Prostate gland (tissue), 2 donors: Measurements from ENCODE around the gene NCOA4. TPM values are rescaled to one million over a fixed set of nuclear protein-coding genes. Genes with fewer than 3 reads are reported as not detected.
A peak's percentile ranks its signal among the peaks of the same experiment; 100 is the strongest.

Experiments
- DNase-seq: peaks from one replicate; pipeline ENCODE4 v3.0.0-alpha.2; 2019; ENCODE audit warnings: low spot score
- H3K27ac ChIP-seq, 2 donors: fragments of 200-600 bp; sonication (generic); 2 replicates each; pipeline ENCODE4 v1.5.1; 2017 to 2019
- H3K27me3 ChIP-seq: fragments of 200-600 bp; sonication (generic); replicated peaks from 2 replicates; pipeline ENCODE4 v1.5.1; 2019; ENCODE audit not compliant: insufficient read depth
- H3K36me3 ChIP-seq, 2 donors: fragments of 200-600 bp; sonication (generic); 1 replicate in 1 of 2; 2 replicates in 1 of 2; pipeline versions ENCODE4 v1.5.1 to v1.8.1; 2017 to 2019
- H3K4me1 ChIP-seq: fragments of 200-600 bp; sonication (generic); replicated peaks from 2 replicates; pipeline ENCODE4 v1.5.1; 2019
- H3K4me3 ChIP-seq, 2 donors: fragments of 200-600 bp; sonication (generic); 2 replicates each; pipeline ENCODE4 v1.5.1; 2017 to 2019
- H3K9me3 ChIP-seq: fragments of 200-600 bp; sonication (generic); 2 replicates; pipeline ENCODE4 v1.5.1; 2017
- CTCF ChIP-seq, 4 experiments: fragments of 200-600 bp in 2 of 4; fragments of 450-650 bp in 2 of 4; sonication (generic) in 2 of 4; IDR thresholded peaks; 1 replicate in 3 of 4; 2 replicates in 1 of 4; pipeline ENCODE4 v1.5.1; 2016 to 2019; ENCODE audit warnings: antibody characterized with exemption in 4 of 4, mild to moderate bottlenecking in 2 of 4, moderate library complexity in 2 of 4
- POLR2A ChIP-seq: fragments of 450-650 bp; IDR thresholded peaks from one replicate; pipeline ENCODE4 v1.6.1; 2016; ENCODE audit warnings: antibody characterized with exemption, mild to moderate bottlenecking
- POLR2AphosphoS5 ChIP-seq: sonication (generic); formaldehyde crosslinking; IDR thresholded peaks from one replicate; pipeline ENCODE4 v1.6.1; 2017; ENCODE audit warnings: antibody characterized with exemption
- WGBS: methylation state at CpG from one replicate; pipeline ENCODE4 v1.1.5; 2018; 5-methylcytosine and 5-hydroxymethylcytosine counted together
- intact Hi-C: fragments of 100-400 bp; cut with DNase I; formaldehyde crosslinking; loops from one replicate; pipeline ENCODE4 v1.14.2; 2022
- total RNA-seq, 2 donors: library from RNA; depleted of rRNA; stranded (reverse); fragments of >200 nt; gene quantifications; one replicate each; pipeline ENCODE4 v1.1.0, GENCODE V29; 2016

The NCOA4 gene
- total RNA-seq, 2 donors from 2014 or later, result 131 to 434 TPM

GRCh38 chr10:46075869-46076268 lies 45.4 kb upstream of the NCOA4 start:
- 51% methylated on average over 3 of the region's 3 CpGs for WGBS
- intact Hi-C loops, result no loop called here
- H3K9me3 ChIP-seq, result no peaks in the 10 kb centered on the region
- H3K4me1 ChIP-seq, result no peaks in the 10 kb centered on the region
- peak overlapping the region; percentile 73 to 83 for H3K27ac ChIP-seq
- TF ChIP-seq POLR2AphosphoS5, result peak; percentile 76
- TF ChIP-seq CTCF (IDR thresholded peaks at IDR 0.05), result no peak
- H3K27me3 ChIP-seq, result no peaks in the 10 kb centered on the region
- no peak overlapping the region for H3K4me3 ChIP-seq
- peak; percentile 55 for DNase-seq
- H3K36me3 ChIP-seq, result no peaks in the 10 kb centered on the region

GRCh38 chr10:46074196-46074946 lies 43.9 kb upstream of the NCOA4 start:
- no peak for TF ChIP-seq CTCF (IDR thresholded peaks at IDR 0.05)
- TF ChIP-seq POLR2AphosphoS5, result no peak
- TF ChIP-seq POLR2A, result no peak
- no peak for DNase-seq
- WGBS, result 69% methylated on average over 4 of the region's 4 CpGs
- intact Hi-C loops, result no loop called here
- Histone ChIP-seq H3K27me3 (no peaks in the 10 kb centered on the region), H3K27ac (peak overlapping the region; percentile 45 to 71), H3K4me3 (no peak overlapping the region), H3K36me3 (no peaks in the 10 kb centered on the region), H3K9me3 (no peaks in the 10 kb centered on the region), H3K4me1 (no peaks in the 10 kb centered on the region)

- Histone ChIP-seq H3K36me3 (no peaks in the 10 kb centered on the region), H3K4me3 (no peak overlapping the region), H3K9me3 (no peaks in the 10 kb centered on the region), H3K27me3 (no peaks in the 10 kb centered on the region), H3K27ac (peak overlapping the region in 1 of 2 donors; percentile 71), H3K4me1 (no peaks in the 10 kb centered on the region)
- intact Hi-C loops, result no loop called here
- 90% methylated on average over 1 of the region's 1 CpG for WGBS
- TF ChIP-seq CTCF (IDR thresholded peaks at IDR 0.05) (no peak), POLR2AphosphoS5 (no peak), POLR2A (no peak)
- no peak for DNase-seq
These were observed 43.1 kb upstream of the NCOA4 start for GRCh38 chr10:46073564-46073963.

- no peak for DNase-seq
- no peaks in the 10 kb centered on the region for H3K36me3 ChIP-seq
- no peaks in the 10 kb centered on the region for H3K4me1 ChIP-seq
- intact Hi-C loops, result no loop called here
- TF ChIP-seq POLR2AphosphoS5 (no peak), CTCF (IDR thresholded peaks at IDR 0.05) (no peak), POLR2A (no peak)
- no peaks in the 10 kb centered on the region for H3K27me3 ChIP-seq
- no peak overlapping the region for H3K27ac ChIP-seq
- 65% methylated on average over 6 of the region's 6 CpGs for WGBS
- H3K4me3 ChIP-seq, result no peak overlapping the region
- no peaks in the 10 kb centered on the region for H3K9me3 ChIP-seq
These were observed 40.3 kb upstream of the NCOA4 start for GRCh38 chr10:46070749-46071148.
